IPS DF 6.9 (cell line): ENCODE data around the gene OSBPL6.

Source experiments
- DNase-seq: peaks from one replicate; pipeline ENCODE4 v3.0.0-alpha.2; 2013; ENCODE audit warnings: low read depth, low spot score
- H3K27ac ChIP-seq: one replicate; pipeline ENCODE4 v1.5.1; 2013; ENCODE audit warnings: low read length, control low read depth
- H3K27me3 ChIP-seq: 2 replicates; pipeline ENCODE4 v1.6.1; 2013; ENCODE audit warnings: mild to moderate bottlenecking, low read length; ENCODE audit not compliant: control insufficient read depth, insufficient read depth
- H3K36me3 ChIP-seq: 2 replicates; pipeline ENCODE4 v1.6.1; 2013; ENCODE audit warnings: low read length; ENCODE audit not compliant: control insufficient read depth, insufficient read depth
- H3K4me1 ChIP-seq: 2 replicates; pipeline ENCODE4 v1.6.1; 2013; ENCODE audit warnings: low read length; ENCODE audit not compliant: control insufficient read depth, insufficient read depth
- H3K4me3 ChIP-seq: 2 replicates; pipeline ENCODE4 v1.5.1; 2013; ENCODE audit warnings: mild to moderate bottlenecking, low read length
- H3K9me3 ChIP-seq: 2 replicates; pipeline ENCODE4 v1.6.1; 2013; ENCODE audit warnings: low read length, inconsistent platforms; ENCODE audit not compliant: control insufficient read depth, insufficient read depth
- WGBS: extraction: QIAGEN DNeasy Blood & Tissue Kit; methylation state at CpG from one replicate; pipeline ENCODE4 v1.1.7; 2013; ENCODE audit warnings: mixed read lengths, missing lambda C conversion rate; ENCODE audit not compliant: insufficient read length, insufficient coverage; 5-methylcytosine and 5-hydroxymethylcytosine counted together

OSBPL6 gene

DNA sequence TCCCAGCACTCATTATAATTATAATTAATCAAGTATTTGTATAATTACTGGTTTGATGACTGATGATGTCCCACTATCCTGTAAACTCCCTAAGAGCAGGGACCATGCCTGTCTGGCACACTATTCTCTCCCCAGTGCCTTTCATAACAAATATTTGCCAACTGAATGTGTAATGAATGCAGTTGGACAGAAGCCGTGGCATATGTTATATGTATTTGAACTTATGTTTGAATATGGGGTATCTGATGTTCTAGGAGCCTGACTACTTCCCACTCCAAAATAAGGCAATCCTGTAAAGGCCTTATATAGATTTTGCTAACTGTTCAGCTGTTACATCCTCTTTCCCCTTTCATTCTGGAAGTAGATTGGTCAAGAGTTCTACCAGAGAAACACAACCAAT, 19.7 kb downstream of the OSBPL6 start:
- H3K27ac ChIP-seq, result no peak overlapping the region
- DNase-seq, result no peak
- no peak overlapping the region for H3K4me3 ChIP-seq
- H3K4me1 ChIP-seq, result peaks cover 7% of the 10 kb centered on the region
- H3K27me3 ChIP-seq, result peaks cover 22% of the 10 kb centered on the region; the same call in 1 of the 2 replicates
- WGBS, result no CpG with 5 or more reads among the region's 1 CpG
- H3K9me3 ChIP-seq, result no peaks in the 10 kb centered on the region
- H3K36me3 ChIP-seq, result no peaks in the 10 kb centered on the region

DNA sequence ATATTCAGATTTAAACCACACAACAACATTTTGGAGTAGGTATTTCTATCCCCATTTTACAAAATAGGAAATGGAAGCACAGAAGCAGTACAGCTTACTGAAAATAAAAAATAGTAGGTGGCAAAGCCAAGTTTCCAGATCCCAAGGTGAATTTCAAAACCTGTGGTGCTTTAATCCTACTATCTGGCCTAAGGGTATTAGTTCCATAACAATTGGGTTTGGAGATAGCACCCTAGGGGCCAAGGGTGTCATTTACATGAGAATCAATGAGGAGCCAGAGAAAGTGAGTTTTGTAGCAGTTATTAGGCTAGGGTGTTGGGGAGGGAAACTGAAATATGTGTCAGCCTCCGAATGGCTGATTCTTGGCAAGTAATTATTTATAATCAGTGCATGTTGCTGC, 24.9 kb downstream of the OSBPL6 start:
- Histone ChIP-seq H3K4me3 (no peak overlapping the region), H3K27me3 (peaks cover 7% of the 10 kb centered on the region; the same call in 1 of the 2 replicates), H3K27ac (no peak overlapping the region), H3K9me3 (no peaks in the 10 kb centered on the region), H3K36me3 (no peaks in the 10 kb centered on the region), H3K4me1 (no peaks in the 10 kb centered on the region; the same call in 1 of the 2 replicates)
- no CpG with 5 or more reads among the region's 1 CpG for WGBS
- peak; percentile 20 for DNase-seq

DNA sequence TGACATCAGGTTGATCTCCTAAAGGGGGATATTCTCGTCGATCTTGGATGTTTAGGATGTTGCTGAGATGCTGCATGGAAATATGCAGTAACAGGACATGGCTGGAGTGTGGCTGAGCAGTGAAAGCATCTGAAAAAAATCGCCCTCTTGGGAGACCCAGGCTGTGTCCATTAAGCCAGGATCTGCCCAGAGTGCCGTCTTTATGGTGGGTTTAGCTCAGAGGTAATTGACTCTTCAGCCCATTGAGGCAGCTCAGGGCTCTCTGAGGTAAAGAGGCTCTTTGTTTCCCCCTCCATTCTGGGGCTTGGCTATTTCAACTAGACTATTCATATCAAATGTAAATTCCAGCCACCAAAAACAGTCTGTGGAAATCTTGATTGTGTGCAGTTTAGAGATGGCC, 26.5 kb downstream of the OSBPL6 start:
- WGBS, result no CpG with 5 or more reads among the region's 4 CpGs
- Histone ChIP-seq H3K9me3 (no peaks in the 10 kb centered on the region), H3K27ac (no peak overlapping the region), H3K4me1 (no peaks in the 10 kb centered on the region; the same call in 1 of the 2 replicates), H3K4me3 (no peak overlapping the region), H3K27me3 (peaks cover 3% of the 10 kb centered on the region; the same call in 1 of the 2 replicates), H3K36me3 (no peaks in the 10 kb centered on the region)
- DNase-seq, result no peak

DNA sequence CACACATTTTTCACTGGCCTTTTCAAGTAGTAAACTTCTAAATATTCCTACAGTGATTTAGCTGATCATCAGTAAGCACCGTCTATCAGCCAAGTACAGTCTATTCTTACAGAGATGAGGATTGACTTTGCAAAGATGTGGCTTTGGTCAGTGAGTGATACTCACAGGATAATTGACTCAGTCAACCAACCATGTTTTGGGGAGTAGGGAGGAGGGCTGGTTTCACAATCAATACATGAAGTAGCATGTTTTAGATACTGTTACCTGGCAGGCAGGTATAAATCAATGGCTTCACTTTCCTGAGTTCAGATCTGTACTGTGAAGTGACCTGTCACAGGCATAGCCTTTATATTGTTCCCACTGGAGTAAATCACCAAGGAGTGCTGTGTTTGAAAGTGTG, 27.2 kb downstream of the OSBPL6 start:
- DNase-seq, result no peak
- H3K27me3 ChIP-seq, result peaks cover 3% of the 10 kb centered on the region; the same call in 1 of the 2 replicates
- no peaks in the 10 kb centered on the region; the same call in 1 of the 2 replicates for H3K4me1 ChIP-seq
- no peaks in the 10 kb centered on the region for H3K36me3 ChIP-seq
- H3K9me3 ChIP-seq, result no peaks in the 10 kb centered on the region
- no peak overlapping the region for H3K4me3 ChIP-seq
- H3K27ac ChIP-seq, result no peak overlapping the region
- WGBS, result no CpG with 5 or more reads among the region's 1 CpG

DNA sequence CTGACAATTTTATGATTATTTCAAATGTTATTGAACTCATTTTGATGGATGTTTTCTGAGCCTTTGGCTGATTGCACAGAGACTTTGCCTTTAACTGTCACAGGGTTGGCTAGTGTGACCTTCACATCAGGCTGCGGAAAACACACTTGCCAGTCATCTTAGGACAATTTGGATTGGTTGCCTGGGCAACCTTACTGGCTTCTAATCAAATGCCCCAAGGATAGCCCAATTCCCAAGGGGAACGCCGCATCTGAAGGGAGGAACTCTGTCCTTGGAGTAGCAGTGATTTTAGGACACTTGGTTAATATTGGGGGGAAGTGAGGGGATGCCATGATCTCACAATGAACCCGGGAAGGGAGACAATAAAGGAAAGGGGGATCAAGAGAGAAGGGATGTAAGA, 29.5 kb downstream of the OSBPL6 start:
- WGBS, result no CpG with 5 or more reads among the region's 4 CpGs

DNA sequence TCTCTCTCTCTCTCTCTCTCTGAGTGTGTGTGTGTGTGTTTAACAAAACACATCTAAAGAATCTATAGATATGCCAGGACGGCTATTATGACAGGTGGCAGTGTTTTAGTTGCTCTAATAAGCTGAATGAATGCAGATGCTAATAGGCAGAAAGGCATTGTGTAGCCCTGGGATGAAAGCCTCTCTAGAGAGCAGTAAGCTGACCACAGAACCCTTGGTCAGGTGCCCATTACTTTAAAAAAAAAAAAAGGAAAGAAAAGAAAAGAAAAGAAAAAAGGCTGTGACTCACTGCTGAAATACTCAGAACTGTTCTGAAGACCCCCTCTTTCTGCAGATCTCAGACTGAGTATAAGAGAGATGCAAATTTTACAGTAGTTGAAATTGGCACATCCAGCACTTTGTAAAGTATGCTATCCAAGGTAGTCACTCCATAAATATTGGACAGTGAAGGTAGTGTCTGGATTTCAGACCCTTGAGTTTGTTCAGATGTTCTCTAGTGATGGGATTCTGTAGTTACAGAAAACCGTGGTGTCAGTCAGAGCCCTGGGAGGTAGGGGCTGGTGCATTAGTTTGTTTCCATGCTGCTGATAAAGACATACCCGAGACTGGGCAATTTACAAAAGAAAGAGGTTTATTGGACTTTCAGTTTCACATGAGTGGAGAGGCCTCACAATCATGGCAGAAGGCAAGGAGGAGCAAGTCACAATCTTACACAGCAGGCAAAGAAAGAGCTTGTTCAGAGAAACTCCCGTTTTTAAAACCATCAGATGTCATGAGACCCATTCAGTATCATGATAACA, 30.9 kb downstream of the OSBPL6 start:
- H3K36me3 ChIP-seq, result no peaks in the 10 kb centered on the region
- no CpG with 5 or more reads among the region's 4 CpGs for WGBS
- no peak overlapping the region for H3K4me3 ChIP-seq
- no peak for DNase-seq
- H3K27ac ChIP-seq, result no peak overlapping the region
- H3K9me3 ChIP-seq, result no peaks in the 10 kb centered on the region
- H3K27me3 ChIP-seq, result no peaks in the 10 kb centered on the region
- H3K4me1 ChIP-seq, result no peaks in the 10 kb centered on the region

More for the DNA sequence above, 29.5 kb downstream of the OSBPL6 start:
- Histone ChIP-seq H3K9me3 (no peaks in the 10 kb centered on the region), H3K27ac (no peak overlapping the region), H3K36me3 (no peaks in the 10 kb centered on the region), H3K4me1 (no peaks in the 10 kb centered on the region; the same call in 1 of the 2 replicates), H3K4me3 (no peak overlapping the region), H3K27me3 (no peaks in the 10 kb centered on the region)
- no peak for DNase-seq

GRCh38 chr2:178227187-178227586, 32.9 kb downstream of the OSBPL6 start:
- Histone ChIP-seq H3K27ac (no peak overlapping the region), H3K9me3 (no peaks in the 10 kb centered on the region), H3K4me3 (no peak overlapping the region), H3K27me3 (no peaks in the 10 kb centered on the region), H3K4me1 (no peaks in the 10 kb centered on the region), H3K36me3 (no peaks in the 10 kb centered on the region)
- WGBS, result no CpG with 5 or more reads among the region's 2 CpGs
- no peak for DNase-seq

DNA sequence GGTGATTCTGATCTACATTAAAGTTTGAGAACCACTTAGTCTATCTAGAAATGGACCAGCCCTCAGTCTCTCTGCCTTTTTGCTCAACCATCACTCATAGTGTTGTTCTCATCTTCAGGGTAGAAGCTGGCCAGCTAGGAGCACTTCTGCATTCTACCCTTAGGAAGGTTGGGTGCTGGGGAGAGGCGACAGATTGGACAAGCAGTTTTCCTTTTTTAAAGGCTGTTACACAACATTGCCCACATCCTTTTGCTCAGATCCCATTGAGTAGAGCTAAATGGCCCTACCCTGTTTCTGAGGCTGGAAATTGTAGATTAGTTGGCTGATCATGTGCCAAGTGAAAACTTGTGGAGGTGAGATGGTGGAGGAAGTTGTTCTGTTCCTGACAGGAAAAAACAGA, 35.6 kb downstream of the OSBPL6 start:
- no peak overlapping the region for H3K4me3 ChIP-seq
- DNase-seq, result no peak
- no CpG with 5 or more reads among the region's 1 CpG for WGBS
- H3K27ac ChIP-seq, result no peak overlapping the region
- no peaks in the 10 kb centered on the region for H3K27me3 ChIP-seq
- H3K4me1 ChIP-seq, result no peaks in the 10 kb centered on the region
- no peaks in the 10 kb centered on the region for H3K9me3 ChIP-seq
- H3K36me3 ChIP-seq, result no peaks in the 10 kb centered on the region

GRCh38 chr2:178230396-178230795, 36.1 kb downstream of the OSBPL6 start:
- Histone ChIP-seq H3K4me1 (no peaks in the 10 kb centered on the region), H3K27me3 (no peaks in the 10 kb centered on the region), H3K9me3 (no peaks in the 10 kb centered on the region), H3K4me3 (no peak overlapping the region), H3K27ac (no peak overlapping the region), H3K36me3 (no peaks in the 10 kb centered on the region)
- WGBS, result no CpG with 5 or more reads among the region's 4 CpGs
- DNase-seq, result no peak

- WGBS, result no CpG with 5 or more reads among the region's 3 CpGs
- Histone ChIP-seq H3K4me3 (no peak overlapping the region), H3K4me1 (no peaks in the 10 kb centered on the region), H3K9me3 (no peaks in the 10 kb centered on the region), H3K36me3 (no peaks in the 10 kb centered on the region), H3K27me3 (no peaks in the 10 kb centered on the region), H3K27ac (no peak overlapping the region)
- no peak for DNase-seq
These were observed 39.1 kb downstream of the OSBPL6 start for GRCh38 chr2:178233428-178233827.

DNA sequence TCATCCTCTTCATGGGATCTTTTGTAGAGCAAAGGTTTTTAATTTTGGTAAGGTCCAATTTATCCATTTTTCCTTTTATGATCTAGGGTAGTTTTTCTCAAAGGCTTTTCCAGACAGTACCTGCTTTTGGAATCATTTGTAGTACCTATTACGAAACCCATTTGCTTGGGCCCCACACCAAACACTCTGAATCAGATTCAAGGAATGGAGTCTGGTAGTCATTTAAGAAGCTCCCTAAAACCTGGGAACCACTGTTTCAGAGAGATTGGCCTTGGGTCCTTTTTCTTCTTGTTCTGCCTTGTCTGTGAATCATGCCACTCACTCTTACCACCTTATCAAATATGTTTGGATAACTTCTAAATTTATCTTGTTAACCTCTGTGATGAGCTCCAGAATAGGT, 40.3 kb downstream of the OSBPL6 start:
- DNase-seq, result no peak
- Histone ChIP-seq H3K4me3 (no peak overlapping the region), H3K36me3 (no peaks in the 10 kb centered on the region), H3K4me1 (no peaks in the 10 kb centered on the region), H3K9me3 (no peaks in the 10 kb centered on the region), H3K27me3 (no peaks in the 10 kb centered on the region), H3K27ac (no peak overlapping the region)
- WGBS, result no CpG with 5 or more reads among the region's 1 CpG
